ENCODE results near the gene PLCXD1. TPM values are rescaled to one million over a fixed set of nuclear protein-coding genes. Genes with fewer than 3 reads are reported as not detected.

PLCXD1 gene
- total RNA-seq, 1 donor from 2014 or later: 10.9 TPM

DNA sequence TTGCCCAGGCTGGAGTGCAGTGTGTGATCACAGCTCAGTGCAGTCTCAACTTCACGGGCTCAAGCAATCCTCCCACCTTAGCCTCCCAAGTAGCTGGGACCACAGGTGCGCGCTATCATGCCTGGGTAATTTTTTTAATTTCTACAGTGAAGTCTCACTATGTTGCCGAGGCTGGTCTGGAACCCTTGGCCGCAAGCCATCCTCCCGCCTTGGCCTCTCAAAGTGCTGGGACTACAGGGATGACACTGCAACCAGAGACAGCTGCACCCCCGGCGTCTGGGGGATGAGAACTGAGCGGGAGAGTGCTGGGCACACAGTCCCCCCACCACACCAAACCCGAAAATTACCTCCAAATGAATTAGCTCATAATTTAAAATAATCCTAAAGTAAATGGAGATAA lies 70.6 kb downstream of the PLCXD1 start:
- DNase-seq (ENCODE audit: extremely low spot score, unreplicated experiment): peak; percentile 59
- no peaks in the 10 kb centered on the region for H3K27me3 Mint-ChIP-seq (ENCODE audit: unreplicated experiment)
- H3K9me3 Mint-ChIP-seq (ENCODE audit: unreplicated experiment): no peaks in the 10 kb centered on the region
- no peak overlapping the region for H3K4me3 Mint-ChIP-seq (ENCODE audit: unreplicated experiment)
- TF ChIP-seq, protein P1, sequence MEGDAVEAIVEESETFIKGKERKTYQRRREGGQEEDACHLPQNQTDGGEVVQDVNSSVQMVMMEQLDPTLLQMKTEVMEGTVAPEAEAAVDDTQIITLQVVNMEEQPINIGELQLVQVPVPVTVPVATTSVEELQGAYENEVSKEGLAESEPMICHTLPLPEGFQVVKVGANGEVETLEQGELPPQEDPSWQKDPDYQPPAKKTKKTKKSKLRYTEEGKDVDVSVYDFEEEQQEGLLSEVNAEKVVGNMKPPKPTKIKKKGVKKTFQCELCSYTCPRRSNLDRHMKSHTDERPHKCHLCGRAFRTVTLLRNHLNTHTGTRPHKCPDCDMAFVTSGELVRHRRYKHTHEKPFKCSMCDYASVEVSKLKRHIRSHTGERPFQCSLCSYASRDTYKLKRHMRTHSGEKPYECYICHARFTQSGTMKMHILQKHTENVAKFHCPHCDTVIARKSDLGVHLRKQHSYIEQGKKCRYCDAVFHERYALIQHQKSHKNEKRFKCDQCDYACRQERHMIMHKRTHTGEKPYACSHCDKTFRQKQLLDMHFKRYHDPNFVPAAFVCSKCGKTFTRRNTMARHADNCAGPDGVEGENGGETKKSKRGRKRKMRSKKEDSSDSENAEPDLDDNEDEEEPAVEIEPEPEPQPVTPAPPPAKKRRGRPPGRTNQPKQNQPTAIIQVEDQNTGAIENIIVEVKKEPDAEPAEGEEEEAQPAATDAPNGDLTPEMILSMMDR (IDR thresholded peaks at IDR 0.05): no peak
- H3K36me3 Mint-ChIP-seq (ENCODE audit: unreplicated experiment): peaks cover 4% of the 10 kb centered on the region
- H3K4me1 Mint-ChIP-seq (ENCODE audit: unreplicated experiment): peaks cover 7% of the 10 kb centered on the region
- no peak overlapping the region for H3K27ac Mint-ChIP-seq (ENCODE audit: unreplicated experiment)

DNA sequence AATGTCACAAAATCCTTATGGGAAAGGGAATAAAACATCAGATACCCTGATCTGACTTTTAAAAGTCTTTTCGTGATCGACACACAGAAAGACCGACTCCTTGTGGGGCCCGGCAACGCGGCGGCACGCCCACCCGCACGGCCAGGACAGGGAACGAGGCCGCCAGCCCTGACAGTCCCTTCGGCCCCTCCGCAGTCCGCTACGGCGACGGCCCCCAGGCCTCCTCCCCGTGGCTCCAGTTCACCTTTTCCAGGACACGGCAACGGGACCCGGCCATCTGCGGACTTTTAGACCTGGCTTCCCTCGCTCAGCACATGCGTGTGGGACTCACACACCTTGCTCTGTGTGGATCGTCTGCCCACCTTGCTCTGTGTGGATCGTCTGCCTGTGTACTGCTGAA lies 71.0 kb downstream of the PLCXD1 start:
- TF ChIP-seq, protein P1 (IDR thresholded peaks at IDR 0.05): no peak
- Mint-ChIP-seq H3K27ac (ENCODE audit: unreplicated experiment) (no peak overlapping the region), H3K4me1 (ENCODE audit: unreplicated experiment) (peaks cover 7% of the 10 kb centered on the region), H3K4me3 (ENCODE audit: unreplicated experiment) (no peak overlapping the region), H3K27me3 (ENCODE audit: unreplicated experiment) (no peaks in the 10 kb centered on the region), H3K36me3 (ENCODE audit: unreplicated experiment) (peaks cover 5% of the 10 kb centered on the region), H3K9me3 (ENCODE audit: unreplicated experiment) (no peaks in the 10 kb centered on the region)
- peak; percentile 81 for DNase-seq (ENCODE audit: extremely low spot score, unreplicated experiment)

DNA sequence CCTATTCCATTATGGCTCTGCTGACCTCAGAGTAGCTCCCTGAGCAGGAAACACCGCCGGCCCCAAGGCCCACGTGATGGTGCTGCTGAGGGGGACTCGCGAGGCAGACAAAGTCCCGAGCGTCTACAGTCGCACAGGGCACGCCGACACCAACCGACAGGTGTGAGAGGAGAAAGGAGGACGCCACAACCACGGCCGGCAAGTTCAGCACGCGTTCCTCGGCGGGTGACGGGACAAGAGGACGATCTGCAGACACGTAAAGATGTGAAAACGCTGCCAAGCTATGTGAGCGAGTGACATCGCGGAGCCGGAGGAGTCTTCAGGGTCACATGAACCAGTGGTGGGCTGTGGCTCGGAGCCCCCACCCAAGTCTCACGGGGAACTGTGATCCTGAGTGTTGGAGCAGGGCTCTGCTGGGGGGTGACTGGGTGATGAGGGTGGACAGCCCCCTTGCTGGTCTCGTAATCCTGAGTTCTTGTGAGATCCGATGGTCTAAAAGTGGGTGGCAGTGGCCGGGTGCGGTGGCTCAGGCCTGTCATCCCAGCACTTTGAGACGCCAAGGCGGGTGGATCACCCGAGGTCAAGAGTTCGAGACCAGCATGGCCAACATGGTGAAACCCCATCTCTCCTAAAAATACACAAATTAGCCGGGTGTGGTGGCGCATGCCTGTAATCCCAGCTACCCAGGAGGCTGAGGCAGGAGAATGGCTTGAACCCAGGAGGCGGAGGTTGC lies 71.6 kb downstream of the PLCXD1 start:
- TF ChIP-seq, protein P1 (IDR thresholded peaks at IDR 0.05): no peak
- Mint-ChIP-seq H3K9me3 (ENCODE audit: unreplicated experiment) (no peaks in the 10 kb centered on the region), H3K4me1 (ENCODE audit: unreplicated experiment) (peaks cover 10% of the 10 kb centered on the region), H3K36me3 (ENCODE audit: unreplicated experiment) (peaks cover 10% of the 10 kb centered on the region), H3K27me3 (ENCODE audit: unreplicated experiment) (no peaks in the 10 kb centered on the region), H3K4me3 (ENCODE audit: unreplicated experiment) (no peak overlapping the region), H3K27ac (ENCODE audit: unreplicated experiment) (no peak overlapping the region)
- DNase-seq (ENCODE audit: extremely low spot score, unreplicated experiment): peak; percentile 82

Other genes with a start within 250 kb of the PLCXD1 start
- 47.5 and 49.9 TPM in 2 replicates for gene GTPBP6, start 37.4 kb downstream of the PLCXD1 start, total RNA-seq
- gene PPP2R3B, start 105.5 kb downstream of the PLCXD1 start, total RNA-seq: 28.2 and 32.9 TPM in 2 replicates